ENCODE results near the gene ZW10.
"Not testable (repeated sequence)": the region's sequence is repeated elsewhere in the genome, so short reads cannot be mapped to it uniquely, and the experiment has no call there.

The ZW10 gene

GRCh38 chr11:113722934-113723333 lies 50.6 kb downstream of the ZW10 start:
- H3K4me1 ChIP-seq (ENCODE audit: insufficient read depth, low read length), result no peaks in the 10 kb centered on the region
- H4K20me1 ChIP-seq (ENCODE audit: insufficient read depth, low read length), result no peaks in the 10 kb centered on the region
- ATAC-seq (ENCODE audit: insufficient read depth, low read depth) (no peak), DNase-seq (no peak)
- H3K4me3 ChIP-seq (ENCODE audit: low read depth in 1 of 2, low read length in 2 of 2), result no peak overlapping the region
- no peak overlapping the region for H3K4me2 ChIP-seq (ENCODE audit: insufficient read depth, low read length)
- no peaks in the 10 kb centered on the region for H3K27me3 ChIP-seq (ENCODE audit: insufficient read depth, low read length, poor library complexity)
- no peak overlapping the region for H3K27ac ChIP-seq (ENCODE audit: low read length)
- H3K9me3 ChIP-seq (ENCODE audit: insufficient read depth, low read length, severe bottlenecking), result no peaks in the 10 kb centered on the region
- H2AFZ ChIP-seq (ENCODE audit: low read depth, low read length), result no peak overlapping the region
- no peak overlapping the region for H3K9ac ChIP-seq (ENCODE audit: low read depth, low read length)
- no peak for TF ChIP-seq CTCF (IDR thresholded peaks at IDR 0.05; ENCODE audit: borderline replicate concordance, extremely low read depth, low read length, poor library complexity, severe bottlenecking)
- TF ChIP-seq EZH2 (IDR thresholded peaks at IDR 0.05; ENCODE audit: borderline replicate concordance, low read depth, low read length, severe bottlenecking), result no peak
- H3K79me2 ChIP-seq (ENCODE audit: insufficient read depth, low read length), result no peaks in the 10 kb centered on the region
- no peaks in the 10 kb centered on the region for H3K36me3 ChIP-seq (ENCODE audit: insufficient read depth, low read length)

- H4K20me1 ChIP-seq (ENCODE audit: insufficient read depth, low read length), result no peaks in the 10 kb centered on the region
- no peaks in the 10 kb centered on the region for H3K9me3 ChIP-seq (ENCODE audit: insufficient read depth, low read length, severe bottlenecking)
- H3K27ac ChIP-seq (ENCODE audit: low read length), result no peak overlapping the region
- no peak for ATAC-seq (ENCODE audit: insufficient read depth, low read depth)
- no peaks in the 10 kb centered on the region for H3K36me3 ChIP-seq (ENCODE audit: insufficient read depth, low read length)
- H3K27me3 ChIP-seq (ENCODE audit: insufficient read depth, low read length, poor library complexity), result no peaks in the 10 kb centered on the region
- H3K4me1 ChIP-seq (ENCODE audit: insufficient read depth, low read length), result no peaks in the 10 kb centered on the region
- TF ChIP-seq CTCF (IDR thresholded peaks at IDR 0.05; ENCODE audit: borderline replicate concordance, extremely low read depth, low read length, poor library complexity, severe bottlenecking) (no peak), EZH2 (IDR thresholded peaks at IDR 0.05; ENCODE audit: borderline replicate concordance, low read depth, low read length, severe bottlenecking) (no peak)
- H3K9ac ChIP-seq (ENCODE audit: low read depth, low read length), result no peak overlapping the region
- no peaks in the 10 kb centered on the region for H3K79me2 ChIP-seq (ENCODE audit: insufficient read depth, low read length)
- no peak for DNase-seq
- H3K4me3 ChIP-seq (ENCODE audit: low read depth in 1 of 2, low read length in 2 of 2), result no peak overlapping the region
- H3K4me2 ChIP-seq (ENCODE audit: insufficient read depth, low read length), result no peak overlapping the region
- H2AFZ ChIP-seq (ENCODE audit: low read depth, low read length), result no peak overlapping the region
Measured at GRCh38 chr11:113722221-113722620, 51.3 kb downstream of the ZW10 start.

GRCh38 chr11:113721462-113722066 lies 51.9 kb downstream of the ZW10 start:
- Histone ChIP-seq H3K36me3 (ENCODE audit: insufficient read depth, low read length) (no peaks in the 10 kb centered on the region), H3K27ac (ENCODE audit: low read length) (no peak overlapping the region), H3K4me2 (ENCODE audit: insufficient read depth, low read length) (no peak overlapping the region), H3K4me1 (ENCODE audit: insufficient read depth, low read length) (no peaks in the 10 kb centered on the region), H2AFZ (ENCODE audit: low read depth, low read length) (no peak overlapping the region), H3K4me3 (ENCODE audit: low read depth in 1 of 2, low read length in 2 of 2) (no peak overlapping the region), H3K9me3 (ENCODE audit: insufficient read depth, low read length, severe bottlenecking) (no peaks in the 10 kb centered on the region), H3K27me3 (ENCODE audit: insufficient read depth, low read length, poor library complexity) (no peaks in the 10 kb centered on the region), H3K79me2 (ENCODE audit: insufficient read depth, low read length) (no peaks in the 10 kb centered on the region), H4K20me1 (ENCODE audit: insufficient read depth, low read length) (no peaks in the 10 kb centered on the region), H3K9ac (ENCODE audit: low read depth, low read length) (no peak overlapping the region)
- no peak for ATAC-seq (ENCODE audit: insufficient read depth, low read depth)
- TF ChIP-seq EZH2 (IDR thresholded peaks at IDR 0.05; ENCODE audit: borderline replicate concordance, low read depth, low read length, severe bottlenecking), result no peak
- no peak for TF ChIP-seq CTCF (IDR thresholded peaks at IDR 0.05; ENCODE audit: borderline replicate concordance, extremely low read depth, low read length, poor library complexity, severe bottlenecking)
- DNase-seq, result no peak

- not testable (repeated sequence) for H3K79me2 ChIP-seq (ENCODE audit: insufficient read depth, low read length); H3K9ac ChIP-seq (ENCODE audit: low read depth, low read length); H4K20me1 ChIP-seq (ENCODE audit: insufficient read depth, low read length); H3K36me3 ChIP-seq (ENCODE audit: insufficient read depth, low read length); H2AFZ ChIP-seq (ENCODE audit: low read depth, low read length); H3K9me3 ChIP-seq (ENCODE audit: insufficient read depth, low read length, severe bottlenecking); DNase-seq; H3K4me3 ChIP-seq (ENCODE audit: low read depth in 1 of 2, low read length in 2 of 2); H3K27me3 ChIP-seq (ENCODE audit: insufficient read depth, low read length, poor library complexity); H3K4me1 ChIP-seq (ENCODE audit: insufficient read depth, low read length); ATAC-seq (ENCODE audit: insufficient read depth, low read depth); H3K27ac ChIP-seq (ENCODE audit: low read length); H3K4me2 ChIP-seq (ENCODE audit: insufficient read depth, low read length)
Measured at GRCh38 chr11:113720478-113720877, 53.0 kb downstream of the ZW10 start.

Measured in DND-41 (cell line).